NB4 (cell line): ENCODE results near the gene ARHGEF17.

Experiments
- MYC ChIP-seq: IDR thresholded peaks from 2 replicates; pipeline ENCODE4 v1.6.1; 2011; ENCODE audit warnings: low read depth, low read length
- POLR2A ChIP-seq: IDR thresholded peaks from 2 replicates; pipeline ENCODE4 v1.6.1; 2011; ENCODE audit warnings: mild to moderate bottlenecking; ENCODE audit not compliant: insufficient read length; ENCODE audit errors: extremely low read depth
- TF ChIP-seq, protein P1 (sequence below): IDR thresholded peaks from one replicate; pipeline ENCODE4 v1.5.1; 2012; ENCODE audit warnings: low read depth, low read length
- TF ChIP-seq, protein P2 (sequence below): IDR thresholded peaks from 2 replicates; pipeline ENCODE4 v1.6.1; 2011; ENCODE audit warnings: low read depth, low read length

DNA sequence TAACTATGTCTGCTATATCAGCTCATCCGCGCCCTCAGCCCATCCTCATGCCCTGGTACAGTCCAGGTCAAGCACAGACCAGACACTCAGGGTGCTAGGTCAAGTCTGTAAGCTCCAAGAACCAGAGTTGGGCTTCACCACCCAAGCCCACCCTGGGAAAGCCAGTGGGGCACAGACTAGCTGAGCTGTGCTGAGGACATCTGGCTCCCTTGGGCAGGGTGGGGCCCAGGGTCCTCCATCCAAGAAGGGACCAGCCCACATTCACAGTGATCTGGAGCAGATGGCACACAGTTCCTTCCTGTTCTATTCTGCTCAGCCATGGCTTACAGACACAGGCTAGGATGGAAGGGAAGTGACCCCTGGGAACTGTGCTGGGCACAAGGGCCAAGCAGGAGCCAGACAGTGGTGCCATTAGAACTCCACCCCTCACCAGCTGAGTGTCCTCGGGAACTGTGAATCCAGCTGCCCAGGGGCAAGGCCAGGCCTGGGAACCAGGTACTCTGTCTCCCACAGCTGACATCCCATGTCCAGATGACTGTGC, 26.8 kb upstream of the ARHGEF17 start:
- TF ChIP-seq POLR2A (no peak), MYC (no peak)
- TF ChIP-seq, protein P1, sequence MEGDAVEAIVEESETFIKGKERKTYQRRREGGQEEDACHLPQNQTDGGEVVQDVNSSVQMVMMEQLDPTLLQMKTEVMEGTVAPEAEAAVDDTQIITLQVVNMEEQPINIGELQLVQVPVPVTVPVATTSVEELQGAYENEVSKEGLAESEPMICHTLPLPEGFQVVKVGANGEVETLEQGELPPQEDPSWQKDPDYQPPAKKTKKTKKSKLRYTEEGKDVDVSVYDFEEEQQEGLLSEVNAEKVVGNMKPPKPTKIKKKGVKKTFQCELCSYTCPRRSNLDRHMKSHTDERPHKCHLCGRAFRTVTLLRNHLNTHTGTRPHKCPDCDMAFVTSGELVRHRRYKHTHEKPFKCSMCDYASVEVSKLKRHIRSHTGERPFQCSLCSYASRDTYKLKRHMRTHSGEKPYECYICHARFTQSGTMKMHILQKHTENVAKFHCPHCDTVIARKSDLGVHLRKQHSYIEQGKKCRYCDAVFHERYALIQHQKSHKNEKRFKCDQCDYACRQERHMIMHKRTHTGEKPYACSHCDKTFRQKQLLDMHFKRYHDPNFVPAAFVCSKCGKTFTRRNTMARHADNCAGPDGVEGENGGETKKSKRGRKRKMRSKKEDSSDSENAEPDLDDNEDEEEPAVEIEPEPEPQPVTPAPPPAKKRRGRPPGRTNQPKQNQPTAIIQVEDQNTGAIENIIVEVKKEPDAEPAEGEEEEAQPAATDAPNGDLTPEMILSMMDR = no peak
- TF ChIP-seq, protein P2, sequence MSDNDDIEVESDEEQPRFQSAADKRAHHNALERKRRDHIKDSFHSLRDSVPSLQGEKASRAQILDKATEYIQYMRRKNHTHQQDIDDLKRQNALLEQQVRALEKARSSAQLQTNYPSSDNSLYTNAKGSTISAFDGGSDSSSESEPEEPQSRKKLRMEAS = no peak
